ENCODE data around the gene SPN.
"Not testable (repeated sequence)": the region's sequence is repeated elsewhere in the genome, so short reads cannot be mapped to it uniquely, and the experiment has no call there.

The SPN gene, protein sequence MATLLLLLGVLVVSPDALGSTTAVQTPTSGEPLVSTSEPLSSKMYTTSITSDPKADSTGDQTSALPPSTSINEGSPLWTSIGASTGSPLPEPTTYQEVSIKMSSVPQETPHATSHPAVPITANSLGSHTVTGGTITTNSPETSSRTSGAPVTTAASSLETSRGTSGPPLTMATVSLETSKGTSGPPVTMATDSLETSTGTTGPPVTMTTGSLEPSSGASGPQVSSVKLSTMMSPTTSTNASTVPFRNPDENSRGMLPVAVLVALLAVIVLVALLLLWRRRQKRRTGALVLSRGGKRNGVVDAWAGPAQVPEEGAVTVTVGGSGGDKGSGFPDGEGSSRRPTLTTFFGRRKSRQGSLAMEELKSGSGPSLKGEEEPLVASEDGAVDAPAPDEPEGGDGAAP

DNA sequence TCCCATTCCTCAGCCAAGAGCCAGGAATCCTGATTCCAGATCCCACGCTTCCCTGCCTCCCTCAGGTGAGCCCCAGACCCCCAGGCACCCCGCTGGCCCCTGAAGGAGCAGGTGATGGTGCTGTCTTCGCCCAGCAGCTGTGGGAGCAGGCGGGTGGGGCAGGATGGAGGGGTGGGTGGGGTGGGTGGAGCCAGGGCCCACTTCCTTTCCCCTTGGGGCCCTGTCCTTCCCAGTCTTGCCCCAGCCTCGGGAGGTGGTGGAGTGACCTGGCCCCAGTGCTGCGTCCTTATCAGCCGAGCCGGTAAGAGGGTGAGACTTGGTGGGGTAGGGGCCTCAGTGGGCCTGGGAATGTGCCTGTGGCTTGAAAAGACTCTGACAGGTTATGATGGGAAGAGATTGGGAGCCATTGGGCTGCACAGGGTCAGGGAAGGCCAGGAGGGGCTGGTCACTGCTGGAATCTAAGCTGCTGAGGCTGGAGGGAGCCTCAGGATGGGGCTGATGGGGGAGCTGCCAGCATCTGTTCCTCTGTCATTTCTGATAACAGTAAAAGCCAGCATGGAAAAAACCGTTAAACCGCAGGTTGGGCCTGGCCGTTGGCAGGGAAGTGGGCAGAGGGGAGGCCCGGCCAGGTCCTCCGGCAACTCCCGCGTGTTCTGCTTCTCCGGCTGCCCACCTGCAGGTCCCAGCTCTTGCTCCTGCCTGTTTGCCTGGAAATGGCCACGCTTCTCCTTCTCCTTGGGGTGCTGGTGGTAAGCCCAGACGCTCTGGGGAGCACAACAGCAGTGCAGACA, at the start of gene SPN:
Gene SPN, plus strand, starts transcription at position 232 of the 791 bp plus-strand sequence. Its CDS starts 482 bp downstream, at position 714.
- H3K4me3 ChIP-seq (ENCODE audit: low read depth, low read length): no peak within 1 kb of the TSS
- no peak for DNase-seq (ENCODE audit: low read depth)
- TF ChIP-seq, protein P1, sequence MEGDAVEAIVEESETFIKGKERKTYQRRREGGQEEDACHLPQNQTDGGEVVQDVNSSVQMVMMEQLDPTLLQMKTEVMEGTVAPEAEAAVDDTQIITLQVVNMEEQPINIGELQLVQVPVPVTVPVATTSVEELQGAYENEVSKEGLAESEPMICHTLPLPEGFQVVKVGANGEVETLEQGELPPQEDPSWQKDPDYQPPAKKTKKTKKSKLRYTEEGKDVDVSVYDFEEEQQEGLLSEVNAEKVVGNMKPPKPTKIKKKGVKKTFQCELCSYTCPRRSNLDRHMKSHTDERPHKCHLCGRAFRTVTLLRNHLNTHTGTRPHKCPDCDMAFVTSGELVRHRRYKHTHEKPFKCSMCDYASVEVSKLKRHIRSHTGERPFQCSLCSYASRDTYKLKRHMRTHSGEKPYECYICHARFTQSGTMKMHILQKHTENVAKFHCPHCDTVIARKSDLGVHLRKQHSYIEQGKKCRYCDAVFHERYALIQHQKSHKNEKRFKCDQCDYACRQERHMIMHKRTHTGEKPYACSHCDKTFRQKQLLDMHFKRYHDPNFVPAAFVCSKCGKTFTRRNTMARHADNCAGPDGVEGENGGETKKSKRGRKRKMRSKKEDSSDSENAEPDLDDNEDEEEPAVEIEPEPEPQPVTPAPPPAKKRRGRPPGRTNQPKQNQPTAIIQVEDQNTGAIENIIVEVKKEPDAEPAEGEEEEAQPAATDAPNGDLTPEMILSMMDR (conservative IDR thresholded peaks at IDR 0.05; ENCODE audit: low read depth, low read length): no peak

DNA sequence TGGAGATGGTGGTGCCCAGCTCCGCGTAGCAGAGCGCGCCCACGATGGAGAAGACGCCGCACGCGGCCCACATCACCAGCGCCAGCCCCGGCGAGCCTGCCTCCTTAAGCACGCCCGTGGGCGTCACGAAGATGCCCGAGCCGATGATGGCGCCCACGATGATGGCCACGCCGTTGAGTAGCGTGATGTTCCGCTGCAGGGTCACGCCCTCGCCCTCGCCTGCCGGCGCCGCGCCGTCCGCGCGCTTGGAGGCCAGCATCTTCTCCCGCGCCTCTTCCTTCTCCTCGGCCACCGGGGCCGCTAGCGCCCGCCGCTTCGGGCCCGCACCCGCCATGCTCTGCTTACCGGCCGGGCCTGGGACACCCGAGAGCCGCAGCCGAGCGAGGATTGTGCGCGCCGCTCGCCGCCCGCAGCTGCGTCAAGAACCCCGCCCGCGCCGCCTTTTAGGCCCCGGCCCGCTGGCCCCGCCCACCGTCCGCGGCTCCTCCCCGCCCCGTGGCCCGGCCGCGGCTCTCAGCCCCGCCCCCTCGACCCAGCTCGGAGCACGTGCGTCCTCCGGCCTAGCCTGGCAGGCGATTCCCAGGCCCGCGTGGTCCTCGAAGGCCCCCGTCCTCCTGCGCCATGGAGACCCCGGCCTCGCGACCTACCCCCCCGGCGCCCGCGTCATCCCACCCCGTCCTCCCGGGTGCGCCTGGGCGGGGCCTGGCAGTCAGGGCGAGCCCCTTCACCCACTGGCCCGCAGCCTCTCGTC, 49.6 kb upstream of the SPN start:
- DNase-seq (ENCODE audit: low read depth): peak; percentile 78
- H3K4me3 ChIP-seq (ENCODE audit: low read depth, low read length): peak overlapping the region; percentile 75

DNA sequence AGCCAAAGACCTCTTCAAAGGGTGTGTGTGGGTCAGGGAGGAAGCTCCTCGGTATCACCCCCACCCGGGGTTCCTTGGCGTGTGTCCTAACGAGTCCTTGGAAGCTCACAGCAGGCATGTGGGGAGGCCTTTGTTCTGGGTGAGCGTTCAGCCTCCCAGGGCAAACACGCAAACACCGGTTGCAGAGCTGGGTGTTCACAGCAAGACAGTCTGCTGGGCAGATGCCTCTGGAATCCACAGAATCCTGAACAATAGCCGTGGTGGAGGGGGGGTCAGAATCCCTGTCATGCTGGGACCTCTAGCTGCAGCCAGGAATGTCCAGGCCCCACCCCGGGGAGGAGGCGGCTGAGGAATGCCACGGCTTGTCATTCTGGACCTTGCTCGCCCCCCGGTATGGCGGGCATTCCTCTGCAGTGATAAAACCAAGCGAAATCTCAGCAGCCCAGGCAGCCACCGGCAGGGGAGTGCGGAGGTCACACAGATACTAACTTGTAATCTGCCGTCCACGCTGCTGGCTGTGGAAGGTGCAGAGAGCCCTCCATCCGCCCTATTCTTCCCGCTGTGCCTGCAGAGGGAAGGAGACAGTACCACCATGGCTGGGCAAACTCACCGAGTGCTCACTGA, 48.2 kb upstream of the SPN start:
- not testable (repeated sequence) for H3K4me3 ChIP-seq (ENCODE audit: low read depth, low read length)
- DNase-seq (ENCODE audit: low read depth): peak; percentile 71

DNA sequence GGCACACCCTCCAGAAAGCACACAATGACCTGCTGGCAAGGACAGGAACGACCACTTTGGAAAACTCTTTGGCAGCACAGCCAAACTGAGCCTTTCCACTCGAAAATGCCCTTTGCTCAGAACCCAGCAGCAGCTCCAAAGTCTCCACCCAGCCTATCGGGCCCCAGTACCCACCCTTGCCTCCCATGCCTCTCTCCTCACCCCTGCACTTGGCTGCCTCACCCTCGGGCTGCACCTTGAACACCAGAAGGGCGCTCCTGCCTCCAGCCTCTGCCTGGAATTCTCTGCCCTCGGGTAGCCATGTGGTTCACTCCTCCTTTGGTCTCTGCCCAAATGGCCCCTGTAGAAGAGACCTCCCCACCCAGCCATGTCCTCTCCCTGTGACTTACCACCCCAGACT, 46.9 kb upstream of the SPN start:
- H3K4me3 ChIP-seq (ENCODE audit: low read depth, low read length); DNase-seq (ENCODE audit: low read depth): not testable (repeated sequence)

DNA sequence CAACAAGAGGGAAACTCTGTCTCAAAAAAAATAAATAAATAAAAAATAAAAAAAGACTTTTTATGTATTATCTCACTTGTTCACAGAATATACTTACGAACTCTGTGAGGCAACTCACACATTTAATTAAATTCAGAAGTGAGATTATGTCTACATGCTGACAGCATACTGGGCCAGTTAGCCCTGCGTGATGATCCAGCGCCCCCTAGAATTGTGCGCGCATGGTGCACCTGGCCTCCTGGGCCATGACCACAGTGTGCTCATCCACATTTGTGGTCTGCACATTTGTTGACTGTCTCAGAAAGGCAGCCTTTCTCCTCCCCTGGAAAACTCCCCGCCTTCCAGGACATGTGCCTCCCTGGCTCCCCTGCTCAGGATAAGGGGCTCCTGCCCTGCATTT, 42.5 kb upstream of the SPN start:
- not testable (repeated sequence) for DNase-seq (ENCODE audit: low read depth)
- TF ChIP-seq, protein P1 (conservative IDR thresholded peaks at IDR 0.05; ENCODE audit: low read depth, low read length): peak; percentile 21

DNA sequence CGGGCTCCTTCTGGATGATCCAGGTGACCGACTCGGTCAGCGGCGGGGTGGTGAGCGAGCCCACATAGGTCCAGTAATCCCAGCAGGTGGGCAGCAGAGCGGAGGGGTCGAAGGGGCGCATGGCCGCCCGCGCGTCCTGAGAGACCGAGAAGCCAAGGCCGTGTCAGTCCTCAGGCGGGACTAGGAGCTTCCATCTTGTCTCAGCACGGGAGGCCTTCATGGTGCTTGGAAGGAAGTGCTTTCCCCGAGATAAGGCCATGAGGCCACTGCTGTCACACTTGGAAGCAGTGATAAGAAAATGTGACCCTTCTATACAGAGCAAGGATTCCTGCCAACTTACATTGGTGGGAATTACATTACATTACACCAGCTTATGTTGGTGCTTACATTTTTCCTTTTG, 40.3 kb upstream of the SPN start:
- H3K4me3 ChIP-seq (ENCODE audit: low read depth, low read length); DNase-seq (ENCODE audit: low read depth): not testable (repeated sequence)

More for the DNA sequence above, 42.5 kb upstream of the SPN start:
- not testable (repeated sequence) for H3K4me3 ChIP-seq (ENCODE audit: low read depth, low read length)

DNA sequence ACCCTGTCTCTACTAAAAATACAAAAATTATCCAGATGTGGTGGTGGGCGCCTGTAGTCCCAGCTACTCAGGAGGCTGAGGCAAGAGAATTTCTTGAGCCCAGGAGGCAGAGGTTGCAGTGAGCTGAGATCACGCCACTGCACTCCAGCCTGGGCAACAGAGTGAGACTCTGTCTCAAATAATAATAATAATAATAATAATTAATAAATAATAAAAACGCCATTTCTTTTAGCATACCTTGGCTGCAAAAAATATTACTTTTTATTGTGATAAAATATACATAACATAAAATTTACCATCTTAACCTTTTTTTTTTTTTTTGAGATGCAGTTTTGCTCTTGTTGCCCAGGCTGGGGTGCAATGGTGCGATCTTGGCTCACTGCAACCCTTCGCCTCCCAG, 39.8 kb upstream of the SPN start:
- H3K4me3 ChIP-seq (ENCODE audit: low read depth, low read length); DNase-seq (ENCODE audit: low read depth): not testable (repeated sequence)

DNA sequence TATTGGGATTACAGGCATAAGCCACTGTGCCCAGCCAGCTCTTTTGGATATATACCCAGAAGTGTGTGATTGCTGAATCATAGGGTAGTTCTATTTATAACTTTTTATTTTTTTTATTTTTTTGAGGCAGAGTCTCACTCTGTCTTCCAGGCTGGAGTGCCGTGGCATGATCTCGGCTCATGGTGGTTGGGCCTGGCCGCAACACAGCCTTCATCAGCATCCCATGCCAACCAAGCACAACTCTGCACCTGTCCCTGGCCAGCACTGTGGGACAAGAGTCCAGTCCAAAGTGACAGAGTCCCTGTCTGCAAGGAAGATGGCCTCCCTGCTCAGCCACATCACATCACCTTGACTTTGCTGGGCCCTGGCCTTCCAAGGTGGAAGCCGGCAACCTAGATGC, 37.9 kb upstream of the SPN start:
- not testable (repeated sequence) for DNase-seq (ENCODE audit: low read depth); H3K4me3 ChIP-seq (ENCODE audit: low read depth, low read length)

DNA sequence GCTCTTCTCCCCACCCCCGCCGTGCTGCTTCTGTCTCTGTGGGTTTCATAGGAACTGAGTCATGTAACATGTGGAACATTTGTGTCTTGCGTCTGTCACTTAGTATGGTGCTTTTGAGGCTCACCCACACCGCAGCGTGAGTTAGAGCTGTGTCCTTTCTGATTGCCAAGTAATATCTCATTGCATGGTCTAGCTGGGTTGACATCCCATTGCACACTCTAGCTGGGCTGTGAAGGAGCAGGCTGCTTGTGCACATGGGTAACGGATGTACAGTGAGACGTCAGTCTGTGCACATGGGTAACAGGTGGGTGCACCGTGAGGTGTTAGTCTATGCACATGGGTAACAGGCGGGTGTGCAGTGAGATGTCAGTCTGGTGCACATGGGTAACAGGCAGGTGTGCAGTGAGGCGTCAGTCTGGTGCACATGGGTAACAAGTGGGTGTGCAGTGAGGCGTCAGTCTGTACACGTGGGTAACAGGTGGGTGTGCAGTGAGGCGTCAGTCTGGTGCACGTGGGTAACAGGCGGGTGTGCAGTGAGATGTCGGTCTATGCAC, 36.2 kb upstream of the SPN start:
- not testable (repeated sequence) for H3K4me3 ChIP-seq (ENCODE audit: low read depth, low read length); DNase-seq (ENCODE audit: low read depth)

DNA sequence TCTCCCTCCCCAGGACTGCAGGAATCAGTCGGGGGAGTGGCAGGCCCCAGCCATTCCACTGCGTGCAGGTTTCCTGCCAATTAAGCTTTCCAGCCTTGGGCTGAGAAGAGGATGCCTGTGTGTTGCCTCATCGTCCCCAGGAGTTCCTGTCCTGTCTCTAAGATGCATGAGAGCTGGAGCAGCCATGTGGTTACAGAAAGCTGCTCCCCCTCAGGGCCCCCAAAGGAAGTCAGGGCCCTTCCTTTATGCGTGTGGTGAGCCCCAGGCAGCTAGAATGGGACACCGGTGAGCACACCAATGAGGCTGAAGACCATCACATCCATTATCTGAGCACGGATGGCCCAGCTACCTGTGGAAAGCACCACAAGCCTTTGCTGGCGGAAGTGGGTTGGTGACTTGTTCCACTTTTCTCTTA, 35.4 kb upstream of the SPN start:
- H3K4me3 ChIP-seq (ENCODE audit: low read depth, low read length): not testable (repeated sequence)
- DNase-seq (ENCODE audit: low read depth): peak; percentile 13

DNA sequence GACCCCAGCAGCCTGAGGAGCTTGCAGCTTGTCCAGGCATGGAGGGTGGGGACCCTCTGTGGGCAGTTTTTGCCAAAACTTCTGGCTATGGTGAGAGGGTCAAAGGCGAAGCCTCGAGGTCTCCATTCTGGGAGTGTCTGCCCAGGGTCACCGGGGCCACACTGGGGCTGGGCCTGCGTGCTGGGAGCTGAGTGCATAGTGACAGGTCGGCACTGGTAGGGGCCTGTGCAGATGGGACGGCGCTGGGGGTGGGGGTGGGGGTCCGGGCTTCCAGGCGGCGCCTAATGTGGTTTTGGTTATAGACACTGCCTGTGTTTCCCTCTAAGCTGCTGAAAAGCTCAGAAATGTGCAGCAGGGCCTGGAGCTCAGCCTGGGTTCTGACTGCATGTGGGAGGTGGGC, 34.3 kb upstream of the SPN start:
- H3K4me3 ChIP-seq (ENCODE audit: low read depth, low read length); DNase-seq (ENCODE audit: low read depth): not testable (repeated sequence)

DNA sequence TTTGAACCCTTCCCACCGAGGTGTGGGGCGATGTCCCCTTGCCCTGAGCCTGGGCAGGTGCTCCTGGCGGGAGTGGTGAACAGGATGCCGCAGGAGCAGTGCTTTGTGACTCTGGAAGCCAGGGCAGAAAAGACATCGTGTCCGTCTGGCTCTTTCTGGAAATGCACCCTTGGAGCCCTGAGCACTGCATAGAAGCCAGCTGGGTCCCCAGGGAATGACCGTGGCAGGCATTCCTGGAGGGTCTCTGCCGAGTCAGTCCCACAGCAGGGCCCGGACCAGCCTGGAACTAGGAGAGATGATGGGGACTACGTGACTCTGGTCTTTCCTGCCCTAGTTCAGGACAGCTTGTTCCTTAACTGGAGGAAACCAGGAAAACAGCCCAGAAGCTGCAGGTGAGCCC, 33.7 kb upstream of the SPN start:
- not testable (repeated sequence) for DNase-seq (ENCODE audit: low read depth); H3K4me3 ChIP-seq (ENCODE audit: low read depth, low read length)

DNA sequence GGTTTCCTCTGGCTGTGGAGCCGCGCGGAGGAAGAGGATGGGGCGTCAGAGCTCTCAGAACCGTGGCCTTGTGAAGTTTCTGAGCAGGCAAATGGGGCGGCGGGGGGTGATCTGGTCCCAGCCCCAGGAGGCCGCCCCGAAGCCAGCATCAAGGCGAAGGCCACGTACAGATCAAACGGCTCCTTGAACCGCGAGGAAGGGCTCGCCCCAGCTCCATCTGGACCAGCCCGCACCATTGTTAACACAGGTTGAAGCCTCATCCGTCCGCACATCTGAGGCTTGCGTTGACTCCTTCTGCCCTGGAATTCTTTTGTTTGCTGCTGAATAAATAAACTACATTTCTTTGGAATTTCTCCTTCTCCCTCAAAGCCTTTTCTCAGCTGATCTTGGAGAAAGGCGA, 31.4 kb upstream of the SPN start:
- DNase-seq (ENCODE audit: low read depth); H3K4me3 ChIP-seq (ENCODE audit: low read depth, low read length): not testable (repeated sequence)

DNA sequence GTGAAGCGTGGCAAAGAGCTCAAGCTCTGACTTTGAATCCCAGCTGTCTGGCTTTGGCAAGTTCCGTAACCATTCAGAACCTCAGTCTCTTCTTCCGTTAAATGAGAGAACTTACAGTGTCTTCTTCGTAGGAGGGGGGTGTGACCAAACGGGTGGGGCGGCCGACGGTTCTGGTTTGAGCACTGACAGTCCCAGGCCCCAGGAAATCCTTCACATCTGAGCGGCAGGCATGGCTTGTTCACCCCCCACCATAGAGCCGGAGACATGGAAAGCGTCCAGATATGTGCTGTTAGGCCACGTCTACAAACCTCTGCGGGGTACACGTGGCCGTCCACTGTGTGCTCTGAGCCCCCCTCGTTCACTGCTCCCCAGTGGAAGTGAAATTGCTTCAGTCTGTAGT, 27.1 kb upstream of the SPN start:
- DNase-seq (ENCODE audit: low read depth); H3K4me3 ChIP-seq (ENCODE audit: low read depth, low read length): not testable (repeated sequence)

DNA sequence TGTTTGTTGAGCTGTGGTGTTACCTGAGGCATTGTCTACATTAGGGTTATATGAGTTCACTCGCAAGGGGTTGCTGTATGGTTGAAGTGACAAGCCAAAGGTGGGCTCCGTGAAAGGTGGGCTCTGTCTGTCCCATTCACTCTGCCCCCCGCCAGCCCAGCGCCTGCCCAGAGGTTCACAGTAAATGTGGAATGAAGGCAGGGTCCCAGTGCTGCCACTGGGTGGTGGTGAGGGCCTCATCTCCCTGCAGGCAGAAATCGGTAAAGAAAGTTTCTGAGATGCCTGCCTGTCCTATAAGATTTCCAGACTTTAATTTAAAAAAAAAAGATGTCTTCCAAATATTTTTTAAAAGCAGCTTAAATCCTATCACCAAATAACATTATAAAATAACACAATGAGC, 26.7 kb upstream of the SPN start:
- not testable (repeated sequence) for DNase-seq (ENCODE audit: low read depth); H3K4me3 ChIP-seq (ENCODE audit: low read depth, low read length)

DNA sequence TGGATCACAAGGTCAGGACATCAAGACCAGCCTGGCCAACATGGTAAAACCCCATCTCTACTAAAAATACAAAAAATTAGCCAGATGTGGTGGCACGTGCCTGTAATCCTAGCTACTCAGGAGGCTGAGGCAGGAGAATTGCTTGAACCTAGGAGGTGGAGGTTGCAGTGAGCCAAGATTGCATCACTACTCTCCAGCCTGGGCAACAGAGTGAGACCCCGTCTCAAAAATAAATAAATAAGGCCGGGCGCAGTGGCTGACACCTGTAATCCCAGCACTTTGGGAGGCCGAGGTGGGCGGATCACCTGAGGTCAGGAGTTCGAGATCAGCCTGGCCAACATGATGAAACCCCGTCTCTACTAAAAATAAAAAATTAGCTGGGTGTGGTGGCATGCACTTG, 24.3 kb upstream of the SPN start:
- DNase-seq (ENCODE audit: low read depth); H3K4me3 ChIP-seq (ENCODE audit: low read depth, low read length): not testable (repeated sequence)
